Measurements from ENCODE around the gene SERPINB8. TPM values are rescaled to one million over a fixed set of nuclear protein-coding genes. Genes with fewer than 3 reads are reported as not detected.

The SERPINB8 gene
- total RNA-seq, 1 donor from 2014 or later, result 19.5 TPM

DNA sequence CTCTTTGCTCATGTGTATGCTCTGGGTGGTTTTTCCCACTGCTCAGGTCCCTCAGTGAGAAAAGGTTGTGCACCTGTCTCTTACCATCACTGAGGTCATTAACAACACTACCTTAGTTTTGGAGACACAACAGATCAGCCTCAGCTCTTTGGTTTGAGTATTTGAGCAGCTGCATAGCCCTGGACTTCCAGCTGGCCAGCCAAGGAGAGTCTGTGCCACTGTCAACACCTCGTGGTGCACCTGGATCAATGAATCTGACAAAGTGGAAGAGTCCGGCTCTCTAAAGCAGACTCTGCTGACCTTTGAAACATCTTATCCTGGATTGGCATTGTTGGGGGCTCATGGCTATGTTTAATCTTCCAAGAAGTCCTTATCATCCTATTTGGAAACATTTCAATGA, 30.0 kb downstream of the SERPINB8 start:
- intact Hi-C loops (cut with micrococcal nuclease), result no loop called here

DNA sequence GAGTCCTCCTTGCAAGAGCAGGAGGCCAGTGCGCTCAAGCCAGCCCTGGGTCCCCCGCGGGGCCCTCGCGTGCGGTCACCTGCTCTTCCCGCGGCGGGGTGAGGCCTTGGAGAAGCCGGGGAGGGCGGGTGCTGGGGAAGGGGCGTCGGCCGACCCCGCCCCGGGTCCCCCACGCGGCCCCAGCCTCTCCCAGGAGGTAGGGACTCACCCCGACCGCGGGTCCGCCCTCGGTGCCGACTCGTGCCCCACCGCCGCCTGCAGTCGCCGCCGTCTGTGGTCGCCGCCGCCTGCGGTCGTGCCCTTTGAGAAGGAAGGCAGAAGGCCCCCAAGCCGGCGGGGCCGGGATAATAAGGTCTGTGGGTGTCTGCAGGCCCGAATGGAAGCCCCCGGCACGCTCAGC, 32.7 kb downstream of the SERPINB8 start:
- intact Hi-C loops (cut with micrococcal nuclease), result no loop called here

GRCh38 chr18:64009305-64009704, 39.4 kb downstream of the SERPINB8 start:
- intact Hi-C loops (cut with micrococcal nuclease), result no loop called here

DNA sequence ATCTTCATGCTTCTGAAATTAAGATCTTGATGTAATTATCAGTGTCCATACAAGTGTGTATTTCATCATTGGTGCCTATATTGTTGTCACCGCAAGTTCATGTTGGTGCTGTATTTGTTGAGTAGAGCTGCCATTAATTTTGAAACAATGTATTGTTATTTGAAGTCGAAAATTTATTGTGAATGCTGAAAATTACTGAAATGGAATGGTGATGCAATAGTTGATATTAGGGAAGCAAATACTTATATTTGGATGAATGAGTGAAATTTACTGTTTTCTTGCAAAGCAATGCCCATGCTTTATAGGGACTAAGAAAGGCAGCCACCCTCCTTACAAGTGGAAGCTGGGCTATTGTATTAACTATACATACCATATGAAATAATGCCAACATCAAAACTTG, 41.6 kb downstream of the SERPINB8 start:
- intact Hi-C loops (cut with micrococcal nuclease), result no loop called here

GRCh38 chr18:64017870-64018269, 48.0 kb downstream of the SERPINB8 start:
- intact Hi-C loops (cut with micrococcal nuclease), result no loop called here

GRCh38 chr18:64019922-64020756, 50.3 kb downstream of the SERPINB8 start:
- intact Hi-C loops (cut with micrococcal nuclease), result no loop called here

GRCh38 chr18:64026350-64026749, 56.5 kb downstream of the SERPINB8 start:
- intact Hi-C loops (cut with micrococcal nuclease), result no loop called here

GRCh38 chr18:64027931-64028695, 58.2 kb downstream of the SERPINB8 start:
- intact Hi-C loops (cut with micrococcal nuclease), result no loop called here

- intact Hi-C loops (cut with micrococcal nuclease), result no loop called here
Measured at GRCh38 chr18:64029096-64029495, 59.2 kb downstream of the SERPINB8 start.

DNA sequence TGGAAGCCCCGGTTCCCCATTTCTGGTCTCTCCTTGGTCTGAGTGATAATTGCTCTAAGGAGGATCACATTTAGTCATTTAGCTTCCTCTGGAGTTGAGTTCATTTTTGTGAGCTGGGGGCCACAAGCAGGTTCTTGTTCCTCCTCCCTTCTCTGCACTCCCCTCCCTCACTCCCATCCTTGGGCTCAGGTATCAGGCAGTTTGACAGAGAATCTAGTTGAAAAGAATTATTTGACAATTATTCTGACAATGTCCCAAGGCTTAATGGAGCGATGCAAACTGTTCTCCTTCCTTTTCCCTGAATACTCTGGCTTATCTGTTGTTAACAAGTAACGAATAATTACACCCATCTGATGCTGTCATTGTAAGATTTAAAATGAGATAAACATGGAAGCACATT, 61.5 kb downstream of the SERPINB8 start:
- intact Hi-C loops (cut with micrococcal nuclease), result no loop called here

GRCh38 chr18:64032312-64032711, 62.4 kb downstream of the SERPINB8 start:
- intact Hi-C loops (cut with micrococcal nuclease), result no loop called here

- intact Hi-C loops (cut with micrococcal nuclease), result loop anchor here (5.0 kb wide), 1 partner anchor 364 kb away; no protein-coding TSS in a partner anchor
Measured at GRCh38 chr18:64037812-64038414, 68.0 kb downstream of the SERPINB8 start.

Other genes with a start within 250 kb of the SERPINB8 start
- gene SERPINB7, start 194.7 kb upstream of the SERPINB8 start, total RNA-seq, result not detected in 2 replicates
- not detected in 2 replicates for gene SERPINB2, start 82.4 kb upstream of the SERPINB8 start, total RNA-seq
- not detected in 2 replicates for gene SERPINB10, start 62.1 kb upstream of the SERPINB8 start, total RNA-seq
- 10.0 and 14.6 TPM in 2 replicates for gene HMSD, start 20.8 kb upstream of the SERPINB8 start, total RNA-seq
- gene LINC00305, start 179.0 kb downstream of the SERPINB8 start, total RNA-seq, result not detected in 2 replicates